Spleen (tissue), 7 donors: Measurements from ENCODE around the gene MED12.

Experiments
- POLR2A ChIP-seq, 3 donors: fragments of 450-650 bp; IDR thresholded peaks; one replicate each; pipeline ENCODE4 v1.5.1; 2017; ENCODE audit warnings: antibody characterized with exemption in 3 of 3, mild to moderate bottlenecking in 1 of 3
- POLR2AphosphoS5 ChIP-seq, 3 donors: sonication (generic); formaldehyde crosslinking; IDR thresholded peaks; one replicate each; pipeline ENCODE4 v1.5.1; 2017; ENCODE audit warnings: antibody characterized with exemption in 3 of 3
- TF ChIP-seq, protein P1 (sequence below), 11 experiments: fragments of 200-600 bp in 7 of 11; fragments of 450-650 bp in 4 of 11; sonication (generic) in 4 of 11; IDR thresholded peaks in 8 of 11; conservative IDR thresholded peaks in 3 of 11; 1 replicate in 7 of 11; 2 replicates in 4 of 11; pipeline versions ENCODE4 v1.4.0 to v1.8.0; 2016 to 2021; ENCODE audit warnings: antibody characterized with exemption in 11 of 11, inconsistent platforms in 4 of 11, mild to moderate bottlenecking in 1 of 11
- donor health status: DM: no; HTN: no; CAD: no; lungs with moderate emphysema.
- donor health status: DM: no; HTN: no; CAD: no.
- donor health status: DM: no; HTN: no; CAD: no.

DNA sequence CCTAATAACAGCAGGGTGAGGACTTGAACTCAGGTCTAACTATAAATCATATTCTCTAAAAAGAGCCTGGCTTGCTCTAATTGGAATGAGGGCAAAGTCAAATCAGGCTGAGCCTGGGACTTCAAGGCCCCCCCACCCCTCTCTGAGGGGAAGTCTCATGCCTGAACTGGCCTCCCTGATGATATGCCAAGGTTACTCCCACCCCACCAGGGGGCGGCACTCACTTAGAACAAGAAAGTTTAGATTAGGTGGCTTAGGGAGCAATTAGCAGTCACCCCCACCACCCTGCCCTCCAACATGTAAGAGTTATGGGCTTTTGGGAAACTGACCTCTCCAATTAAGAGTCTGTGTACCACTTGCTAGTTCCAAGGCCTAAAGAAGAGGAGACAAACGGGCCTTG, 20.1 kb upstream of the MED12 start:
- TF ChIP-seq POLR2AphosphoS5 (IDR thresholded peaks at IDR 0.05): peak in 1 of 3 donors; percentile 64
- TF ChIP-seq, protein P1, sequence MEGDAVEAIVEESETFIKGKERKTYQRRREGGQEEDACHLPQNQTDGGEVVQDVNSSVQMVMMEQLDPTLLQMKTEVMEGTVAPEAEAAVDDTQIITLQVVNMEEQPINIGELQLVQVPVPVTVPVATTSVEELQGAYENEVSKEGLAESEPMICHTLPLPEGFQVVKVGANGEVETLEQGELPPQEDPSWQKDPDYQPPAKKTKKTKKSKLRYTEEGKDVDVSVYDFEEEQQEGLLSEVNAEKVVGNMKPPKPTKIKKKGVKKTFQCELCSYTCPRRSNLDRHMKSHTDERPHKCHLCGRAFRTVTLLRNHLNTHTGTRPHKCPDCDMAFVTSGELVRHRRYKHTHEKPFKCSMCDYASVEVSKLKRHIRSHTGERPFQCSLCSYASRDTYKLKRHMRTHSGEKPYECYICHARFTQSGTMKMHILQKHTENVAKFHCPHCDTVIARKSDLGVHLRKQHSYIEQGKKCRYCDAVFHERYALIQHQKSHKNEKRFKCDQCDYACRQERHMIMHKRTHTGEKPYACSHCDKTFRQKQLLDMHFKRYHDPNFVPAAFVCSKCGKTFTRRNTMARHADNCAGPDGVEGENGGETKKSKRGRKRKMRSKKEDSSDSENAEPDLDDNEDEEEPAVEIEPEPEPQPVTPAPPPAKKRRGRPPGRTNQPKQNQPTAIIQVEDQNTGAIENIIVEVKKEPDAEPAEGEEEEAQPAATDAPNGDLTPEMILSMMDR (IDR thresholded peaks at IDR 0.05 in 8 of 11, conservative IDR thresholded peaks at IDR 0.05 in 3 of 11): peak; percentile 38 to 84 (median 73)
- TF ChIP-seq POLR2A (IDR thresholded peaks at IDR 0.05): no peak
